GM21367 (cell line): Measurements from ENCODE around the gene ZNF181.
"Not testable (repeated sequence)": the region's sequence is repeated elsewhere in the genome, so short reads cannot be mapped to it uniquely, and the experiment has no call there.

ENCODE experiments used
- ATAC-seq: cut with Tn5 transposase; IDR thresholded peaks from one replicate; pipeline ENCODE4 v1.9.1; 2021; ENCODE audit not compliant: unreplicated experiment

The ZNF181 gene

GRCh38 chr19:34733746-34734536 lies at the start of gene ZNF181:
Gene ZNF181, plus strand, starts transcription at chr19:34734243. Its CDS starts 795 bp downstream, at chr19:34735038.
- peak; percentile 80 for ATAC-seq

GRCh38 chr19:34685266-34685665 lies 48.8 kb upstream of the ZNF181 start:
- ATAC-seq, result not testable (repeated sequence)

- ATAC-seq, result no peak
These were observed 47.6 kb upstream of the ZNF181 start for GRCh38 chr19:34686455-34686854.

GRCh38 chr19:34687348-34687747 lies 46.7 kb upstream of the ZNF181 start:
- no peak for ATAC-seq

GRCh38 chr19:34688592-34688991 lies 45.5 kb upstream of the ZNF181 start:
- ATAC-seq, result no peak

GRCh38 chr19:34690372-34690771 lies 43.7 kb upstream of the ZNF181 start:
- no peak for ATAC-seq

GRCh38 chr19:34692549-34692948 lies 41.5 kb upstream of the ZNF181 start:
- ATAC-seq, result no peak

- no peak for ATAC-seq
These were observed 26.4 kb upstream of the ZNF181 start for GRCh38 chr19:34707661-34708060.

- no peak for ATAC-seq
These were observed 22.2 kb upstream of the ZNF181 start for GRCh38 chr19:34711890-34712289.

- ATAC-seq, result no peak
These were observed 21.4 kb upstream of the ZNF181 start for GRCh38 chr19:34712395-34713261.

- ATAC-seq, result no peak
These were observed 20.8 kb upstream of the ZNF181 start for GRCh38 chr19:34713262-34713637.

GRCh38 chr19:34715357-34715756 lies 18.7 kb upstream of the ZNF181 start:
- ATAC-seq, result no peak

GRCh38 chr19:34722353-34722752 lies 11.7 kb upstream of the ZNF181 start:
- ATAC-seq, result no peak

GRCh38 chr19:34725400-34725799 lies 8.6 kb upstream of the ZNF181 start:
- no peak for ATAC-seq

- ATAC-seq, result no peak
These were observed 2.8 kb upstream of the ZNF181 start for GRCh38 chr19:34731019-34731829.

- ATAC-seq, result no peak
These were observed 2.1 kb upstream of the ZNF181 start for GRCh38 chr19:34731964-34732363.

- no peak for ATAC-seq
These were observed 1.3 kb upstream of the ZNF181 start for GRCh38 chr19:34732612-34733211.

- ATAC-seq, result peak; percentile 11
These were observed 737 bp upstream of the ZNF181 start for GRCh38 chr19:34733266-34733745.

- ATAC-seq, result no peak
These were observed 577 bp downstream of the ZNF181 start for GRCh38 chr19:34734537-34735103.
